Ovary (tissue), 3 donors: ENCODE results near the gene TWIST1.

ENCODE experiments used
- EP300 ChIP-seq: sonication (generic); formaldehyde crosslinking; IDR thresholded peaks from one replicate; pipeline ENCODE4 v1.6.1; 2017; ENCODE audit warnings: antibody characterized with exemption
- POLR2A ChIP-seq: fragments of 450-650 bp; IDR thresholded peaks from one replicate; pipeline ENCODE4 v1.6.1; 2017; ENCODE audit warnings: antibody characterized with exemption, mild to moderate bottlenecking, moderate library complexity
- TF ChIP-seq, protein P1 (sequence below), 3 donors: fragments of 450-650 bp in 2 of 3; fragments of 200-600 bp in 1 of 3; IDR thresholded peaks; one replicate each; pipeline versions ENCODE4 v1.5.1 to v1.8.0; 2016 to 2022; ENCODE audit warnings: antibody characterized with exemption in 3 of 3, mild to moderate bottlenecking in 1 of 3
- donor health status: DM: no; HTN: no; CAD: no.

DNA sequence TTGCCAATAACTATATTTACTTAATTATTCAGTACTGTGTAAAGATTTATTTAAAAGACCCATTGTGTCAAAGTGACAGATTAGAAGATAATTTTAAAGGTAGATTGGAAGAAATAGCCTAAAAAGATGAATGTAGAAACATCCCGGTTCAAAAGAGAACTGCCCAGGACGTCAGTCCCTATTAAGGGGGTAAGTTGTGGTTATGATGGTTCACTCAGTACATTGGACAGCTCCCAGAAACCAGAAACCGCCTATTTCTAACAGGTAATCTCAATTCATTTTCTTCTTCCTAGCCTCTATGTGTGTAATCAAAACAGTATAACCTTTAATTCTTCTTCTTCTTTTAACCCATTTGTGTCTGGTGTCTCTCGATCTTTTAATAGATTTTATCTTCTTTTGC, 29.3 kb upstream of the TWIST1 start:
- TF ChIP-seq EP300 (no peak), POLR2A (no peak)
- TF ChIP-seq, protein P1, sequence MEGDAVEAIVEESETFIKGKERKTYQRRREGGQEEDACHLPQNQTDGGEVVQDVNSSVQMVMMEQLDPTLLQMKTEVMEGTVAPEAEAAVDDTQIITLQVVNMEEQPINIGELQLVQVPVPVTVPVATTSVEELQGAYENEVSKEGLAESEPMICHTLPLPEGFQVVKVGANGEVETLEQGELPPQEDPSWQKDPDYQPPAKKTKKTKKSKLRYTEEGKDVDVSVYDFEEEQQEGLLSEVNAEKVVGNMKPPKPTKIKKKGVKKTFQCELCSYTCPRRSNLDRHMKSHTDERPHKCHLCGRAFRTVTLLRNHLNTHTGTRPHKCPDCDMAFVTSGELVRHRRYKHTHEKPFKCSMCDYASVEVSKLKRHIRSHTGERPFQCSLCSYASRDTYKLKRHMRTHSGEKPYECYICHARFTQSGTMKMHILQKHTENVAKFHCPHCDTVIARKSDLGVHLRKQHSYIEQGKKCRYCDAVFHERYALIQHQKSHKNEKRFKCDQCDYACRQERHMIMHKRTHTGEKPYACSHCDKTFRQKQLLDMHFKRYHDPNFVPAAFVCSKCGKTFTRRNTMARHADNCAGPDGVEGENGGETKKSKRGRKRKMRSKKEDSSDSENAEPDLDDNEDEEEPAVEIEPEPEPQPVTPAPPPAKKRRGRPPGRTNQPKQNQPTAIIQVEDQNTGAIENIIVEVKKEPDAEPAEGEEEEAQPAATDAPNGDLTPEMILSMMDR (IDR thresholded peaks at IDR 0.05), result no peak
